NCI-H187 (cell line): ENCODE data around the gene COMP.
"Not testable (repeated sequence)": the region's sequence is repeated elsewhere in the genome, so short reads cannot be mapped to it uniquely, and the experiment has no call there.

ENCODE experiments used
- DNase-seq, 2 experiments: peaks; one replicate each; lab custom pipeline; 2025; lab: John Stamatoyannopoulos, UW

COMP gene

GRCh38 chr19:18745931-18746330 is 45.2 kb downstream of the COMP start:
- no peak for DNase-seq

DNA sequence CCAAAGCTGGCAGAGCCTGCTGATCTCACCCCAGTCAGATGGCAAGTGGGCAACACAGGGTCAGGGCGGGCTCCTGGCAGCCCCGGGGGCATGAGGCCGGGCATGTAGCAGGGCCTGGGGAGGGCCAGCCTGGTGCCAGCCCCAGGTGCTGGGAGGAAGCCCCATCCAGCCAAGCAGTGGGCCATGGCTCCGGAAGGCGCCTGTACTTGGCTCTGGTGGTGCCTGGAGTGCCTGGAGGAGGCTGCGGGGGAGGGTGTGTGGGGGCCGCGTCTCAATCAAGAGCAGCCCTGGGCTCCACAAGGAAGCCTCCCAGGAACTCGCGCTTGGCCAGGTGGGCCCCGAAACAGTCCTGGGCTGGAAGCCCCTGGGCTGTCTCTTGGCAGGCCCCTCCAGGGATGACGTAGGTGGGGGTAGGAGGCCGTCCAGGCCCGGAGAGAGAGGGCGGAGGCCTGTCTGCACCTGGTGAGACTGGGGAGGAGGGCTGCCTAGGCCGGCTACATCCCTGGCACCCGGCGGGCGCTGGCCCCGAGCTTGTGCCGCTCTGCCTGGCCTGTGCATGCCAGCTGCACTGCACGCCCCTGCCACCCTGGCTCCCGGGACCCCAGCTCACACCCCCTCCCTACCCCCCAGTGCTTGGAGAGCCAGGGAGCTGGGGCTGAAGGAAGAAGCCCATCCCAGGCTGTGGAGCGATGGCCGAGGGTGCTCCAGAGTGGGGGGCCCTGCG is 45.9 kb downstream of the COMP start:
- no peak for DNase-seq

DNA sequence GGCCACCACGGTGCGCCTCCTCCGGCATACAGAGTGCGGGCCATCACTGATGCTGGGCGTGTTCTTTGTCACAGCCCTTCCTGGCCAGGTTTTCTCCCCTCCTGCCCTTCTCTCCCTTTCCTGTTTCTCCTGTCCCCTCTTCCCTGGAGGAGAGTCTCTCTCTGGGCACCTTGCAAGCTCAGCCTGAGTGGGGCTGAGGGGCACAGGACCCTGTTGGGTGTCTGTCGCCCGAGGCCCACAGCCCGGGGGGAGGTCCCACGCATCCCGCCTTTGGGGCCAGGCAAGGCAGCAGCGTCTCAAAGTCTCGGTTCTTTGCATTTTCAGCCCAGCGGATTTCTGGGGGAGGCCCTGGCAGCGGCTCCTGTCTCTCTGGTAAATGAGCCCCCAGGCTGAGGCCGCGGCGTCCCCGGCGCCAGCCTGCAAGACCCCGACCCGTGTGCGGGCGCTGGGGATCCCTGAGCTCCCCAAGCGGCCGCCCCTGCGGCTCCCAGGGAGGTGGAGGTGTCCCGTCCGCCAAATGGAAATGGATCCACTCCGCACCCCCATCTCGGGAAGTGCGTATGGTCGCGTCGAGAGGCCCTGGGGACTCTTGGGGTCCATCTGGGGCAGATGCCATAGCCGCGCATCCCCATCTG is 47.2 kb downstream of the COMP start:
- no peak for DNase-seq

GRCh38 chr19:18742838-18743783 is 48.0 kb downstream of the COMP start:
- DNase-seq = no peak

DNA sequence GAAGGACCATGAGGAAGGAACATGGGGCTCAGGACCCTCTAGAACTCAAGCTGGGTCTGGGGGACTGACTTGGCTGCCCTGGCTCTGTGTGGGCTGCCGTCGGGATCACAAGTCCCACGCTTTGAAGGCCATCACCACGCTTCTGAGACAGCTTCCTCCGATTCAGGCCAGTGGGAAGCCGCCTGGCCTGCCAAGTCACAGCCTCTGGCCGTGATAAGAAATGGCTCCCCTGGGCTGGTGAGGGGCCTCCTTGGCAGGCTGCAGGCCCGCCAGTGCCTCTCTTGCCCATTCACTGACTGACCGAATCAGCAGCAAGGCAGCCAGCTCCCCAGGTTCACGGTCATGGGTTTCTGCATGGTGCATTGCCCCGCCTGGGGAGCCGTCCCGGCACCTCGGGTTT is 48.8 kb downstream of the COMP start:
- DNase-seq = no peak

GRCh38 chr19:18741124-18742121 is 49.7 kb downstream of the COMP start:
- no peak for DNase-seq

- DNase-seq = no peak
Measured at GRCh38 chr19:18738961-18739690, 52.0 kb downstream of the COMP start.

DNA sequence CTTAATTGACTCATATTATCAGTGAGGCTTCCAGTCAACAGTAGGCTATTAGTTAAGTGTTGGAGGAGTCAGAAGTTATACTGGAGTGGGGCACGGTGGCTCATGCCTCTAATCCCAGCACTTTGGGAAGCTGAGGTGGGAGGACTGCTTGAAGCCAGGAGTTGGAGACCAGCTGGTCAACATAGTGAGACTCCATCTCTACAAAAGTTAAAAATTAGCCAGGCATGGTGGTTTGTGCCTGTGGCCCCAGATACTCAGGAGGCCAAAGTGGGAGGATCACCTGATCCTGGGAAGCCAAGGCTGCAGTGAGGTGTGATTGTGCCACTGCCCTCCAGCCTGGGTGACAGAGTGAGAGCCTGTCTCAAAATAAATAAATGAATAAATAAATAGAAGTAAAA is 53.2 kb downstream of the COMP start:
- no peak for DNase-seq

- DNase-seq = no peak
Measured at GRCh38 chr19:18737337-18737953, 53.7 kb downstream of the COMP start.

DNA sequence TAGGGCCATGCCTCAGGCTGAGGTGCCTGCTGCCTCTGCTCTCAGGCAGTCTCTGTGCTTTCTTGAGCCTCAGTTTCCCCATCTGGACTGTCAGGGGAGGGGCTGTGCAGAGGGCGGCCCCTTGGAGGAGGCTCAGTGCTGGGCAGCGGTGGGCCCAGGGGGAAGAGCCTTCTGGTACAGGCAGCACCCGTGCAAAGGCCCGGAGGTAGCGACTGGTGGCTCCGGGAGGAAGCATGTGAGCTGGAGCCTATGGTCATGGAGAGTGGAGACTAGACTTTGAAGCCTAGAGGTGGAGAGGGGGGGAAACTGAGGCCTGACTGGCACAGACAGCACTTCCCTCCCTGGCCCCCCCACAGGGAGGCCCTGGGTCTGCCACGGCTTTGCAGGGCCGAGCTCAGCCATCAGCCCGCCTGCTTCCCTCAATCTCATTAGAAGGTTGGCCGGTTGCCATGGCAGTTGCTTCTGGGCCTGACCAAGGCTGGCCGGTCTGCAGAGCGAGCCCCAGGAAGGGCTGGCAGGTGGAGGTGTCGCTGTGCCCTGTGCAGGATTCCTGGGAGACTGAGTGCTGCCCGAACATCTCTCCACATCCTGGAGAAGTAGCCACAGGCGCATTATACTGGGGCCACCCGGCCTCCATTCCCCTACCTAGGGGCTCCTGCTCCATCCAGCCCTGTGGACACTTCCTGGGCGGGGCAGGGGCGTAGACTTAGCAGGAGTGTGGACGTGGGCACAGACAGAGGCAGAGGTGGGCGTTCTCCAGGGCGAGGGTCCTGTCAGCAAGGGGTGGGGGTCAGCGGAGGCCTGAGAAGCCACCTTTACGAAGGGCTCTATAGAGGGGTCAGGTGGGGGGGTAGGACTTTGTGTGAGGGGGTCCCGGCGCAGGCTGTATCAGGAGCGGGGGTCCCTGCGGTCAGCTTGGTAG is 54.4 kb downstream of the COMP start:
- no peak for DNase-seq

- DNase-seq = no peak
Measured at GRCh38 chr19:18735752-18736151, 55.4 kb downstream of the COMP start.

DNA sequence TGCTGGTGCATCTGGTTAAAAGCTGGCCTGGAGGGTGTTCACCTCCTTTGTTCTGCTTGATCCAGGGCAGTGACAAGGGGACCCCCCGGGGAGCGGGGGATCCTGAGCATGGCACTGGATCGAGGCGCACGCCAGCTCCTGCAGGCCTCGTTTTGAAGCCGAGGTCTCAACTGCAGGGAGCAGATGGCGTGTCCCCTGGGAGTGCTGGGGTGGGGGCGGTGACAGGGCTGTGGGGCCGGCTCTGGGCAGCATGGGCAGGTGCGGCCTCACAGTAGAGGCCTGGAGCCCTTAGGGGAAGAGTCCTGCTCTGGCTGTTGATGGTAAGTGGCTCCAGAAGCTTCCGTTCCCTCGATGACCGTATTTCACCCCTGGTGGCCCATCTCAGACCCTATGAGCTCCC is 55.8 kb downstream of the COMP start:
- DNase-seq = peak in 1 of 2 experiments; percentile 1

DNA sequence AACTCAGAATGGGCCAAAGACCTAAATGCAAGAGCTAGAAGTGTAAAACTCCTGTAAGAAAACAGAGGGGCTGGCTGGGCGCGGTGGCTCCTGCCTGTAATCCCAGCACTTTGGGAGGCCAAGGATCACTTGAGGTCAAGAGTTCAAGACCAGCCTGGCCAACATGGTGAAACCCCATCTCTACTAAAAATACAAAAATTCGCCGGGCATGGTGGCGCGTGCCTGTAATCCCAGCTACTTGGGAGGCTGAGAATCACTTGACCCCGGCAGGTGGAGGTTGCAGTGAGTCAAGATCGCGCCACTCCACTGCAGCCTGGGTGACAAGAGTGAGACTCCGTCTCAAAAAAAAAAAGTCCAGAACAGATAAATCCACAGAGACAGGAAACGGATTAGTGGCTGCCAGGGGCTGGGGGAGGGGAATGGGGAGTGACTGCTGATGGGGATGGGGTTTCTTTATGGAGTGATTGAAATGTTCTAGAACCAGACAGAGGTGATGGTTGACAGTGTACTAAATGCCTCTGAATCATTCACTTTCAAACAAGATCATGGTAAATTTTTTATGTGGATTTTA is 57.3 kb downstream of the COMP start:
- DNase-seq = not testable (repeated sequence)

GRCh38 chr19:18733196-18733647 is 57.9 kb downstream of the COMP start:
- no peak for DNase-seq
